GM18868 (cell line): ENCODE results near the gene COL13A1.

Experiments
- ATAC-seq: cut with Tn5 transposase; IDR thresholded peaks from one replicate; pipeline ENCODE4 v1.9.1; 2021; ENCODE audit warnings: mild to moderate bottlenecking, moderate library complexity; ENCODE audit not compliant: unreplicated experiment

Gene COL13A1

GRCh38 chr10:69883310-69884023 lies 81.8 kb downstream of the COL13A1 start:
- no peak for ATAC-seq

GRCh38 chr10:69884024-69884367 lies 82.3 kb downstream of the COL13A1 start:
- no peak for ATAC-seq

- no peak for ATAC-seq
These were observed 83.0 kb downstream of the COL13A1 start for GRCh38 chr10:69884686-69885085.

- ATAC-seq: no peak
These were observed 83.8 kb downstream of the COL13A1 start for GRCh38 chr10:69885379-69886013.

GRCh38 chr10:69888882-69889584 lies 87.3 kb downstream of the COL13A1 start:
- no peak for ATAC-seq

GRCh38 chr10:69890065-69890847 lies 88.5 kb downstream of the COL13A1 start:
- ATAC-seq: no peak

GRCh38 chr10:69891057-69891617 lies 89.4 kb downstream of the COL13A1 start:
- no peak for ATAC-seq

- ATAC-seq: no peak
These were observed 90.7 kb downstream of the COL13A1 start for GRCh38 chr10:69892406-69892805.

- no peak for ATAC-seq
These were observed 91.1 kb downstream of the COL13A1 start for GRCh38 chr10:69892816-69893215.

GRCh38 chr10:69893271-69893900 lies 91.7 kb downstream of the COL13A1 start:
- no peak for ATAC-seq

- no peak for ATAC-seq
These were observed 92.5 kb downstream of the COL13A1 start for GRCh38 chr10:69894156-69894555.

- no peak for ATAC-seq
These were observed 94.1 kb downstream of the COL13A1 start for GRCh38 chr10:69895759-69896158.

- ATAC-seq: no peak
These were observed 95.0 kb downstream of the COL13A1 start for GRCh38 chr10:69896606-69897231.

GRCh38 chr10:69897432-69897831 lies 95.7 kb downstream of the COL13A1 start:
- ATAC-seq: no peak

GRCh38 chr10:69897999-69898398 lies 96.3 kb downstream of the COL13A1 start:
- ATAC-seq: no peak

GRCh38 chr10:69898524-69898923 lies 96.8 kb downstream of the COL13A1 start:
- no peak for ATAC-seq

GRCh38 chr10:69898941-69899340 lies 97.2 kb downstream of the COL13A1 start:
- ATAC-seq: no peak

- ATAC-seq: no peak
These were observed 98.3 kb downstream of the COL13A1 start for GRCh38 chr10:69899727-69900595.

GRCh38 chr10:69901022-69901421 lies 99.3 kb downstream of the COL13A1 start:
- no peak for ATAC-seq
